ENCODE results near the gene SUSD5.

- no peak for TF ChIP-seq CTCF (IDR thresholded peaks at IDR 0.05 in 4 of 5, conservative IDR thresholded peaks at IDR 0.05 in 1 of 5)
- TF ChIP-seq POLR2A (IDR thresholded peaks at IDR 0.05), result no peak
Measured at GRCh38 chr3:33211444-33211843, 7.2 kb downstream of the SUSD5 start.
